Cardiac ventricle fibroblast (primary cell): ENCODE data around the gene FOXD2. TPM values are rescaled to one million over a fixed set of nuclear protein-coding genes. Genes with fewer than 3 reads are reported as not detected.

Source experiments
- total RNA-seq: library from RNA; depleted of rRNA; stranded (reverse); fragments of >200 nt; gene quantifications from 2 replicates; pipeline ENCODE4 v1.2.3, GENCODE V29; 2015

Gene FOXD2
- total RNA-seq = 0.06 TPM in 1 of 2 replicates, not detected in the other

GRCh38 chr1:47437447-47438164 is at the start of gene FOXD2:
Gene FOXD2 (plus strand): TSS chr1:47438044. CDS start chr1:47438136, 92 bp downstream.

GRCh38 chr1:47415728-47416318 is 22.0 kb upstream of the FOXD2 start, which contains the start of gene FOXE3:
Gene FOXE3 (plus strand): TSS chr1:47416285. CDS start chr1:47416316, 31 bp downstream.

Other genes starting within 250 kb of the FOXD2 start
- not detected in 2 replicates for gene PDZK1IP1, start 248.0 kb upstream of the FOXD2 start, total RNA-seq
- 0.10 and 0.25 TPM in 2 replicates for gene TAL1, start 205.8 kb upstream of the FOXD2 start, total RNA-seq
- gene STIL, start 123.9 kb upstream of the FOXD2 start, total RNA-seq = 1.9 and 2.0 TPM in 2 replicates
- 74.1 and 88.1 TPM in 2 replicates for gene CMPK1, start 104.3 kb upstream of the FOXD2 start, total RNA-seq
- gene FOXE3, start 21.8 kb upstream of the FOXD2 start, total RNA-seq = not detected in 2 replicates